GM19239 (cell line): ENCODE data around the gene OCA2.
"Not testable (repeated sequence)": the region's sequence is repeated elsewhere in the genome, so short reads cannot be mapped to it uniquely, and the experiment has no call there.

ENCODE experiments used
- DNase-seq: peaks from one replicate; pipeline ENCODE4 v3.0.0; 2011; ENCODE audit warnings: low spot score; ENCODE audit not compliant: insufficient read length
- FAIRE-seq: peaks from 2 replicates; lab custom pipeline; 2011; peaks lifted over from hg19 to GRCh38; lab: Jason Lieb, UNC

Gene OCA2

GRCh38 chr15:28008175-28008574 is 90.9 kb downstream of the OCA2 start:
- FAIRE-seq, DNase-seq: not testable (repeated sequence)

GRCh38 chr15:28006116-28006905 is 92.8 kb downstream of the OCA2 start:
- FAIRE-seq: no peak

GRCh38 chr15:28005004-28005527 is 94.0 kb downstream of the OCA2 start:
- FAIRE-seq (no peak), DNase-seq (no peak)

More at GRCh38 chr15:28006116-28006905, 92.8 kb downstream of the OCA2 start:
- DNase-seq: no peak

- DNase-seq: no peak
- FAIRE-seq: no peak
Observed at GRCh38 chr15:28004143-28005003, 94.7 kb downstream of the OCA2 start.

GRCh38 chr15:28003302-28004037 is 95.6 kb downstream of the OCA2 start:
- FAIRE-seq (no peak), DNase-seq (no peak)

- FAIRE-seq: no peak
- no peak for DNase-seq
Observed at GRCh38 chr15:28002867-28003266, 96.2 kb downstream of the OCA2 start.

GRCh38 chr15:28002136-28002861 is 96.8 kb downstream of the OCA2 start:
- FAIRE-seq: no peak

GRCh38 chr15:28001641-28002040 is 97.5 kb downstream of the OCA2 start:
- no peak for DNase-seq
- no peak for FAIRE-seq

More at GRCh38 chr15:28002136-28002861, 96.8 kb downstream of the OCA2 start:
- DNase-seq: no peak

GRCh38 chr15:27993996-27994780 is 104.9 kb downstream of the OCA2 start:
- FAIRE-seq (no peak), DNase-seq (no peak)

- DNase-seq (no peak), FAIRE-seq (no peak)
Observed at GRCh38 chr15:27993544-27993943, 105.6 kb downstream of the OCA2 start.

GRCh38 chr15:27990521-27991515 is 108.3 kb downstream of the OCA2 start:
- DNase-seq (no peak), FAIRE-seq (no peak)

GRCh38 chr15:27989838-27990237 is 109.3 kb downstream of the OCA2 start:
- FAIRE-seq (no peak), DNase-seq (no peak)

- DNase-seq (no peak), FAIRE-seq (no peak)
Observed at GRCh38 chr15:27989427-27989826, 109.7 kb downstream of the OCA2 start.

- FAIRE-seq (no peak), DNase-seq (no peak)
Observed at GRCh38 chr15:27985099-27985498, 114.0 kb downstream of the OCA2 start.

- FAIRE-seq (no peak), DNase-seq (no peak)
Observed at GRCh38 chr15:27983496-27983895, 115.6 kb downstream of the OCA2 start.

- FAIRE-seq: no peak
Observed at GRCh38 chr15:27977696-27978095, 121.4 kb downstream of the OCA2 start.

GRCh38 chr15:27973886-27974285 is 125.2 kb downstream of the OCA2 start:
- DNase-seq (no peak), FAIRE-seq (no peak)

More at GRCh38 chr15:27977696-27978095, 121.4 kb downstream of the OCA2 start:
- no peak for DNase-seq
